ENCODE results near the gene TREML2. TPM values are rescaled to one million over a fixed set of nuclear protein-coding genes. Genes with fewer than 3 reads are reported as not detected.

The TREML2 gene
- total RNA-seq, 3 donors from 2014 or later (not counting 1 experiment from before 2014, with no cell fraction given) = 0.75 to 3.0 (median 1.0) TPM

GRCh38 chr6:41187924-41188886 lies 12.7 kb downstream of the TREML2 start:
- peaks cover 8% of the 10 kb centered on the region for H3K9me3 ChIP-seq (ENCODE audit: control insufficient read depth, insufficient read depth, low read length)
- no peak overlapping the region for H3K27ac ChIP-seq (ENCODE audit: low read length)
- Mint-ChIP-seq H3K9me3 (peaks cover 0 to 2% of the 10 kb centered on the region in 2 donors), H3K27me3 (ENCODE audit: low read depth in 2 of 2) (no peaks in the 10 kb centered on the region), H3K4me1 (peaks cover 23 to 35% of the 10 kb centered on the region in 2 donors), H3K27ac (no peak overlapping the region), H3K4me3 (no peak overlapping the region), H3K36me3 (no peaks in the 10 kb centered on the region)
- TF ChIP-seq CTCF (IDR thresholded peaks at IDR 0.05) = no peak
- DNase-seq (no peak), ATAC-seq (no peak)
- H3K36me3 ChIP-seq (ENCODE audit: control insufficient read depth, insufficient read depth, low read length) = no peaks in the 10 kb centered on the region
- 87% methylated on average over 8 of the region's 8 CpGs for WGBS (ENCODE audit: insufficient coverage)
- no peak overlapping the region for H3K4me3 ChIP-seq (ENCODE audit: low read length)
- peaks cover 28% of the 10 kb centered on the region for H3K4me1 ChIP-seq (ENCODE audit: control insufficient read depth, insufficient read depth, low read length)
- intact Hi-C loops (cut with micrococcal nuclease) = no loop called here
- H3K27me3 ChIP-seq (ENCODE audit: control insufficient read depth, insufficient read depth, low read length) = no peaks in the 10 kb centered on the region

GRCh38 chr6:41186031-41186562 lies 14.9 kb downstream of the TREML2 start:
- no peaks in the 10 kb centered on the region for H3K27me3 ChIP-seq (ENCODE audit: control insufficient read depth, insufficient read depth, low read length)
- peaks cover 23 to 41% of the 10 kb centered on the region in 2 donors for H3K4me1 Mint-ChIP-seq
- H3K4me3 Mint-ChIP-seq = no peak overlapping the region
- TF ChIP-seq CTCF (IDR thresholded peaks at IDR 0.05) = no peak
- peaks cover 30% of the 10 kb centered on the region for H3K4me1 ChIP-seq (ENCODE audit: control insufficient read depth, insufficient read depth, low read length)
- H3K36me3 Mint-ChIP-seq = no peaks in the 10 kb centered on the region
- DNase-seq (no peak), ATAC-seq (no peak)
- no peaks in the 10 kb centered on the region for H3K27me3 Mint-ChIP-seq (ENCODE audit: low read depth in 2 of 2)
- peaks cover 0 to 2% of the 10 kb centered on the region in 2 donors for H3K9me3 Mint-ChIP-seq
- H3K27ac Mint-ChIP-seq = no peak overlapping the region
- 76% methylated on average over 9 of the region's 10 CpGs for WGBS (ENCODE audit: insufficient coverage)
- peaks cover 8% of the 10 kb centered on the region for H3K9me3 ChIP-seq (ENCODE audit: control insufficient read depth, insufficient read depth, low read length)
- no peaks in the 10 kb centered on the region for H3K36me3 ChIP-seq (ENCODE audit: control insufficient read depth, insufficient read depth, low read length)
- intact Hi-C loops (cut with micrococcal nuclease) = no loop called here
- H3K27ac ChIP-seq (ENCODE audit: low read length) = peak overlapping the region; percentile 14
- H3K4me3 ChIP-seq (ENCODE audit: low read length) = no peak overlapping the region

GRCh38 chr6:41184761-41185160 lies 16.2 kb downstream of the TREML2 start:
- TF ChIP-seq CTCF (IDR thresholded peaks at IDR 0.05) = no peak
- 90% methylated on average over 7 of the region's 7 CpGs for WGBS (ENCODE audit: insufficient coverage)
- Histone ChIP-seq H3K36me3 (ENCODE audit: control insufficient read depth, insufficient read depth, low read length) (no peaks in the 10 kb centered on the region), H3K4me1 (ENCODE audit: control insufficient read depth, insufficient read depth, low read length) (peaks cover 30% of the 10 kb centered on the region), H3K27ac (ENCODE audit: low read length) (no peak overlapping the region), H3K4me3 (ENCODE audit: low read length) (no peak overlapping the region), H3K9me3 (ENCODE audit: control insufficient read depth, insufficient read depth, low read length) (peaks cover 4% of the 10 kb centered on the region), H3K27me3 (ENCODE audit: control insufficient read depth, insufficient read depth, low read length) (no peaks in the 10 kb centered on the region)
- Mint-ChIP-seq H3K36me3 (no peaks in the 10 kb centered on the region), H3K9me3 (peaks cover 0 to 2% of the 10 kb centered on the region in 2 donors), H3K27me3 (ENCODE audit: low read depth in 2 of 2) (no peaks in the 10 kb centered on the region), H3K27ac (no peak overlapping the region), H3K4me1 (peaks cover 23 to 41% of the 10 kb centered on the region in 2 donors), H3K4me3 (no peak overlapping the region)
- ATAC-seq = no peak
- intact Hi-C loops (cut with micrococcal nuclease) = loop anchor here (5.0 kb wide), 1 partner anchor 177 kb away; no protein-coding TSS in a partner anchor
- DNase-seq = no peak

Measured in natural killer cell (primary cell).